Heart left ventricle (tissue), 13 donors: ENCODE results near the gene DNMT1.

Experiments
- POLR2A ChIP-seq, 2 donors: fragments of 450-650 bp; IDR thresholded peaks; one replicate each; pipeline ENCODE4 v1.6.1; 2017; ENCODE audit warnings: antibody characterized with exemption in 2 of 2, mild to moderate bottlenecking in 2 of 2, moderate library complexity in 2 of 2
- TF ChIP-seq, protein P1 (sequence below), 12 donors: fragments of 200-600 bp; sonication (generic) in 4 of 12; IDR thresholded peaks; one replicate each; pipeline versions ENCODE4 v1.5.0 to v1.8.0; 2018 to 2022; ENCODE audit warnings: antibody characterized with exemption in 12 of 12, mild to moderate bottlenecking in 5 of 12
- donor health status: ischemic (EF 13 %, LVEDD 7.1; RV severe dilation, severe dysfunction).
- donor health status: DM: no; HTN: yes; CAD: no.
- donor health status: DM: no; HTN: no; CAD: no.
- donor health status: ischemic (EF 25% LVEDD 6.9; RV normal size, moderate dysfunction).
- donor health status: ischemic (EF 25% LVEDD 5.7; RV mildly dilated, moderate dysfunction).
- donor health status: ischemic (EF 35%, LVEDD 5.7; RV mildly dilated, moderate dysfunction).
- donor health status: nonischemic (EF 11% LVEDD 7.7; RV severe dilation, severe dysfunction).
- donor health status: DM: yes; HTN: yes; CAD: no.
- donor health status: PGD.
- donor health status: ischemic (EF 29% LVEDD 5.4; RV normal size, mild dysfunction).
- donor health status: nonischemic (EF 23%, LVEDD 6.1; RV moderate dilation, normal function).

DNA sequence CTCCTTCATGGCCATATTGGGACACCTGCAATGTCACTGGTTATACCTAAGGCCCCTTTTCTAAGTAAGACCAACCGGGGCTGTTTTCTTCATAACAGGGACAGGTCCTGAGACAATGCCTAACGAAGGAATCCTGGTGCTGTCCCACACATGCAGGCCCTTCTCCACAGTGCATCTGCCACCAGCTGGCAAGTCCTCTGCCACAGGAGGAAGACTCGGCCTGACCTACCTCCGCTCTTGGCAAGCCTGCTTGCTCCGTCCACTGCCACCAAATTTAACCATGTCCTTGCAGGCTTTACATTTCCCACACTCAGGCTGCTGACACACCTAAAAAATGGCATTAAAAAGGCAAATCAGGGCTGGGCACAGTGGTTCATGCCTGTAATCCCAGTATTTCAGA is 43.2 kb downstream of the DNMT1 start:
- TF ChIP-seq, protein P1, sequence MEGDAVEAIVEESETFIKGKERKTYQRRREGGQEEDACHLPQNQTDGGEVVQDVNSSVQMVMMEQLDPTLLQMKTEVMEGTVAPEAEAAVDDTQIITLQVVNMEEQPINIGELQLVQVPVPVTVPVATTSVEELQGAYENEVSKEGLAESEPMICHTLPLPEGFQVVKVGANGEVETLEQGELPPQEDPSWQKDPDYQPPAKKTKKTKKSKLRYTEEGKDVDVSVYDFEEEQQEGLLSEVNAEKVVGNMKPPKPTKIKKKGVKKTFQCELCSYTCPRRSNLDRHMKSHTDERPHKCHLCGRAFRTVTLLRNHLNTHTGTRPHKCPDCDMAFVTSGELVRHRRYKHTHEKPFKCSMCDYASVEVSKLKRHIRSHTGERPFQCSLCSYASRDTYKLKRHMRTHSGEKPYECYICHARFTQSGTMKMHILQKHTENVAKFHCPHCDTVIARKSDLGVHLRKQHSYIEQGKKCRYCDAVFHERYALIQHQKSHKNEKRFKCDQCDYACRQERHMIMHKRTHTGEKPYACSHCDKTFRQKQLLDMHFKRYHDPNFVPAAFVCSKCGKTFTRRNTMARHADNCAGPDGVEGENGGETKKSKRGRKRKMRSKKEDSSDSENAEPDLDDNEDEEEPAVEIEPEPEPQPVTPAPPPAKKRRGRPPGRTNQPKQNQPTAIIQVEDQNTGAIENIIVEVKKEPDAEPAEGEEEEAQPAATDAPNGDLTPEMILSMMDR (IDR thresholded peaks at IDR 0.05), result no peak
- no peak for TF ChIP-seq POLR2A (IDR thresholded peaks at IDR 0.05)
